ENCODE data around the gene MCM3.

DNA sequence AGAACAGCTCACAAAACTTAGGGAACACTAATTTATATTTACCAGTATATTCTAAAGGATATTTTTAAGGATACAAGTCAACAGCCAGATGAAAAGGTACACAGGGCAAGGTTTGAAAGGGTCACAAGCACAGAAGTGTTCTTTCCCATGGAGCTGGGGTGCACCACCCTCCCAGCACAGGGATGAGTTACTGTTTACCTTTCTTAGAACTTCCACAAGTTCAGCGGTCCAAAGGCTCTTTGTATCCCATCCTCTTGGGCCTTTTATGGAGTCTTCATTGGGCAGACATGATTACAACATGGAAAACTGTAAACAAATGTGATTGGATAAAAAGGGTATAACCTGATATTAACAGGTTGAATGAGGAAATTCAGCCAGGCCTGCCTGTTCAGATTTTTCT, 39.1 kb downstream of the MCM3 start:
- TF ChIP-seq, protein P1, sequence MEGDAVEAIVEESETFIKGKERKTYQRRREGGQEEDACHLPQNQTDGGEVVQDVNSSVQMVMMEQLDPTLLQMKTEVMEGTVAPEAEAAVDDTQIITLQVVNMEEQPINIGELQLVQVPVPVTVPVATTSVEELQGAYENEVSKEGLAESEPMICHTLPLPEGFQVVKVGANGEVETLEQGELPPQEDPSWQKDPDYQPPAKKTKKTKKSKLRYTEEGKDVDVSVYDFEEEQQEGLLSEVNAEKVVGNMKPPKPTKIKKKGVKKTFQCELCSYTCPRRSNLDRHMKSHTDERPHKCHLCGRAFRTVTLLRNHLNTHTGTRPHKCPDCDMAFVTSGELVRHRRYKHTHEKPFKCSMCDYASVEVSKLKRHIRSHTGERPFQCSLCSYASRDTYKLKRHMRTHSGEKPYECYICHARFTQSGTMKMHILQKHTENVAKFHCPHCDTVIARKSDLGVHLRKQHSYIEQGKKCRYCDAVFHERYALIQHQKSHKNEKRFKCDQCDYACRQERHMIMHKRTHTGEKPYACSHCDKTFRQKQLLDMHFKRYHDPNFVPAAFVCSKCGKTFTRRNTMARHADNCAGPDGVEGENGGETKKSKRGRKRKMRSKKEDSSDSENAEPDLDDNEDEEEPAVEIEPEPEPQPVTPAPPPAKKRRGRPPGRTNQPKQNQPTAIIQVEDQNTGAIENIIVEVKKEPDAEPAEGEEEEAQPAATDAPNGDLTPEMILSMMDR (IDR thresholded peaks at IDR 0.05; ENCODE audit: insufficient read depth, low read length) = no peak
- TF ChIP-seq GABPA (IDR thresholded peaks at IDR 0.05; ENCODE audit: low read depth) = no peak
- no peak for TF ChIP-seq POLR2AphosphoS5 (IDR thresholded peaks at IDR 0.05; ENCODE audit: low read depth)
- TF ChIP-seq, protein P2, sequence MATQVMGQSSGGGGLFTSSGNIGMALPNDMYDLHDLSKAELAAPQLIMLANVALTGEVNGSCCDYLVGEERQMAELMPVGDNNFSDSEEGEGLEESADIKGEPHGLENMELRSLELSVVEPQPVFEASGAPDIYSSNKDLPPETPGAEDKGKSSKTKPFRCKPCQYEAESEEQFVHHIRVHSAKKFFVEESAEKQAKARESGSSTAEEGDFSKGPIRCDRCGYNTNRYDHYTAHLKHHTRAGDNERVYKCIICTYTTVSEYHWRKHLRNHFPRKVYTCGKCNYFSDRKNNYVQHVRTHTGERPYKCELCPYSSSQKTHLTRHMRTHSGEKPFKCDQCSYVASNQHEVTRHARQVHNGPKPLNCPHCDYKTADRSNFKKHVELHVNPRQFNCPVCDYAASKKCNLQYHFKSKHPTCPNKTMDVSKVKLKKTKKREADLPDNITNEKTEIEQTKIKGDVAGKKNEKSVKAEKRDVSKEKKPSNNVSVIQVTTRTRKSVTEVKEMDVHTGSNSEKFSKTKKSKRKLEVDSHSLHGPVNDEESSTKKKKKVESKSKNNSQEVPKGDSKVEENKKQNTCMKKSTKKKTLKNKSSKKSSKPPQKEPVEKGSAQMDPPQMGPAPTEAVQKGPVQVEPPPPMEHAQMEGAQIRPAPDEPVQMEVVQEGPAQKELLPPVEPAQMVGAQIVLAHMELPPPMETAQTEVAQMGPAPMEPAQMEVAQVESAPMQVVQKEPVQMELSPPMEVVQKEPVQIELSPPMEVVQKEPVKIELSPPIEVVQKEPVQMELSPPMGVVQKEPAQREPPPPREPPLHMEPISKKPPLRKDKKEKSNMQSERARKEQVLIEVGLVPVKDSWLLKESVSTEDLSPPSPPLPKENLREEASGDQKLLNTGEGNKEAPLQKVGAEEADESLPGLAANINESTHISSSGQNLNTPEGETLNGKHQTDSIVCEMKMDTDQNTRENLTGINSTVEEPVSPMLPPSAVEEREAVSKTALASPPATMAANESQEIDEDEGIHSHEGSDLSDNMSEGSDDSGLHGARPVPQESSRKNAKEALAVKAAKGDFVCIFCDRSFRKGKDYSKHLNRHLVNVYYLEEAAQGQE (IDR thresholded peaks at IDR 0.05; ENCODE audit: insufficient replicate concordance, low read depth) = no peak
- no peak for TF ChIP-seq SPI1 (IDR thresholded peaks at IDR 0.05; ENCODE audit: borderline replicate concordance, low read depth)

All from HL-60 (cell line).